NCI-H1105 (cell line): ENCODE results near the gene CDK5RAP1.
A peak's percentile ranks its signal among the peaks of the same experiment; 100 is the strongest.

Source experiments
- DNase-seq: peaks from one replicate; lab custom pipeline; 2025; lab: John Stamatoyannopoulos, UW

Gene CDK5RAP1

DNA sequence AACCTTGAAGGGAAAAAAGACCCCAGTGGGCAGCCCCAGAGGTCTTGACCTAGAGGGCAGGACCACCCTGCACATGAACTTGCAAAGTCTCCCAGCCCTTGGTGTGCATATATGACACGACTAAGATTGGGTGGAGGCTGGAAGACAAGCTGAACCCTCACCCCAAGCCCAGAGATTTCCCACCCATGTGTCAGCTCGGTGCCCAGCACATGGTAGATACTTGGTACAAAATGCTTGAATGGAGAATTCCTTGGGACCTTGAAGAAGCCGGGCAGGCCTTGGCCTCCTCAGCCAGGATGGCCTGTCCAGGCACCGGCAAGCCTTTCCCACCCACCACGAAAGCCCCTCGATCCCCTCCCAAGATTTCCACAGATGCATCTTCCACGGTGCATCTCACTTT, 67.7 kb downstream of the CDK5RAP1 start:
- DNase-seq = no peak

DNA sequence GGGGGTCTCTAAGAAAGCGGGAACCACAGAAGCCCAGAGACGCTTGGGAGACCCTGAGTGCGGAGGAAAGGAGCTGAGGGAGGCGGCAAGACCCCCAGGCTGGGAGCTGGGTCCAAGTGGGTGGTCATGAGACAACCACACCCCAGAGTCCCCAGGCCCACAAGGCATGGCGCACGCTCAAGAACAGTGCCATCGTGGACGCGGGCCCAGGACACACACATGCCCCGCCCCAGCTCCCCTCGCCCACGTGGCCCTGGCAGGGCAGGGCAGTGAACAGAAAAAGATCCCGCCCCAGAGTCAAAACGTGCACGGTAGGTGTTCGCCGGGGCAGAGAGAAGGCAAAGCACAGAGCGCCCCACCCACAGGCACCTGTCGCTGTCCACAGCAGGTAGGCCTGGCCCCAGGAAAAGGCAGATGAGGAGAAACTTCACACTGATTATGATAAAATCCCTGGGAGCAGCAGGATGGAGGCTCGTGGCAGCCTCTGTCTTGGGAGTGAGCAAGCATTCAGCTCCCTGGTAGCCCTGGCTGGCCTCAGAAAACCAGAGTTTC, 68.3 kb downstream of the CDK5RAP1 start:
- DNase-seq = no peak

DNA sequence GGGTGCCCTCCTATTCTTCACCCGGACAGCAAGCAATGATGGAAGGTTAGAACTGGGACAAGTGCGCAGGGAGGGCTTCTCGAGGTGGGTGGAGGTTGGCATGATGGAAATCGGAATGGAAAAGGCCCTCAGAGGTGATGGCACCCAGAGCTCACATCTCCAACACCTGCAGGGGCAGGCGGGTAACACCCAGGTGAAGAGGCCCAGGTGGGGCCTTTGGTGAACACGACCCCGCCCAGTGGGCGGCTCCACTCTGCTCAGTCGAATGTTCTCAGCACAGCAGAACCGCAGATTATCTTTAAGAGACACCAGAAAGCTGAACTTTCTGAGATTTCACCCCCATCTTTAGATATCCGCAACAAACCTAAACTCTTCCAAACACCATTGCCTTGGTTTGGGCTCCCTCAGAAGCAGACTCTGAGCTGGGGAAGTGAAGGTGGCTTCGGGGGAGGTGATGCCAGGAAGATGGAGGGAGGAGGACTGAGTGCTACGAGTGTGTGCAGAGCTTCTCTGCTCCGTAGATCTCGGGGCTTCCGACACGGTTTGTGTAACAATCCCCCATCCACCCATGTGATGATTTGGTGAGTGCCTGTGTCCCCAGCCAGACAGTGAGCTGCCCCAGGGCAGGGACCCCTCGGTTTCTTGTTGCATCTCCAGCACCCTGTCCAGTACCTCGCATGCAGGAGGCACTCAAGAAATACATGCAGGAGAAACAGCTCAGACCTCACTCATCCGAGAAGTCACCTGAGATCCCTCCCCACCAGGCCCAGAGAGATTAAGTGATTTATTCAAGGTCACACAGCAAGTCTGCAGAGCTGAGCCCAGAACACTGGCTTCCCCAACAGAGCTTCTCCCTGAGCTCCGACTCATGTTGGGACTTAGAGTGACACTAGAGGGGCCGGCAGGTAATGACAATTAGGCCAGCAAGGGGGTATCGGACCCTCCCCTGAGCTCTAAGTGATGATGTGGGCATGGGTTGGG, 72.9 kb downstream of the CDK5RAP1 start:
- no peak for DNase-seq

DNA sequence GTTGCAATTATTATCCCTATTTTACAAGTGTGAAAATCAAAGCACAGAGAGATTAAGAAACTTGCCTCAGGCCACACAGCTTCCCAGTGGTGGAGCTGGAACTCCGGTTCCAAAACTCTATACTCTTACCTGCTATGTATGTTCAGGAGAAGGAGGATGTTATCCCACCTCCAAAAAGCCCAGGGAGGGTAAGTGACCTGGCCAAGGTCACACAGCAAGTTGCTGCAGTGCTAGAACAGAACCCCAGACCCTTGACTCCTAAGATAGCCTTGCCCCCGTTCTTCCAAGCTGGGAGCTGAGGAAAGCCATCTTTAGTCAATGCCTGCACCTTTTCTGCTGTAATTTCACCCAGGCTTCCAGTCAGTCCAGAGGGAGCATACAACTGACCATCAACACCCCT, 76.0 kb downstream of the CDK5RAP1 start:
- no peak for DNase-seq

DNA sequence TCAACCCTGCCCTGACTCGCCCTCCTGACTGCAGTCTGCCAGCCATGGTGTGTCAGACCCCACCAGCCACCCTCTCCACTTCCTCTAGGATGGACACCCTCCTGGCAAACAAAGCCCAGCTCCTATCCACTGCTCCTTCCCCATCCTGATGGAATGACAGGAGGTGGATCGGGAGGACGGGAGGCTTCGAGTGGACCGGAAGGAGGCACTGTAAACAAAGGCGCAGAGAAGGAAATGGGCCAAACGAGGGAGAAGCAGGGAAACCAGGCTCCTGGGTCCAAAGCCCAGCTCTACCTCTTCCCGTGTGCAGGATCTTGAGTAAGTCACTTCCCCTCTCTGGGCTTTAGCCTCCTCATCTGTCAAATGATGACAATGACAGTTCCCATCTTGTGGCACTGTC, 78.1 kb downstream of the CDK5RAP1 start:
- no peak for DNase-seq

DNA sequence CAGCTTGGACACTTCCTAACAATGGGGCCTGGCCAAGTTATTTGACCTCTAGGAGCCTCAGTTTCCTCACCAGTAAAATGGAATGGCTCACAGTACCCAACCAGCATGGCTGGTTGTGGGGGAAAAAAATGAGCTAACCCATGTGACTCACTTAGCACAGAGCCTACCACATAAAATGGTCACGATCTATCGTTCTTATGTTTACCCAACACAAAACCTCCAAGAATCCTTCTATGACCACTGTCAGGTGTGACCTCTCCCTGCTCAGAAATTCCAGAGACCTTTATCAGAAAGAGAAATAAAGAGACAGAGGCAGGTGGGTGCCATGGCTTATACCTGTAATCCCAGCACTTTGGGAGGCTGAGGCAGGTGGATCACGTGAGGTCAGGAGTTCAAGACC, 78.9 kb downstream of the CDK5RAP1 start:
- no peak for DNase-seq

DNA sequence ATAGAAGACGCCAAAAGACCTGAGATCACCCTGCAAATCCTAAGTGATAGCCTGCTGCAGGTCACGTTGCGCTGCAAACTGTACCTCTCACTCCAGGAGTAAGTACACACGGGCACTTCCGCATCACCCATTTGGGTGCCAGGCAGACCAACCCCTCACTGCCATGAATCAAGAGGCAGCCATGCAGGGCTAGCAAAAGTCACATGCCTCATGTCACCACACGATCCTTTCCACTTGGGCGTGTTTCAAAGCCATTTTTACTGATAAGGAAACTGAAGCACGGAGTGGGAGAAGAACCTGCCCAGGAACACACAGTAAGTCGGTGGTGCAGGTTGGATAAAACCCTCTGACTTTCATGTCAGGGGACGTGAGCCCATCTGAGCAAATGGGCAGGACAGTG, 81.3 kb downstream of the CDK5RAP1 start:
- DNase-seq = no peak

DNA sequence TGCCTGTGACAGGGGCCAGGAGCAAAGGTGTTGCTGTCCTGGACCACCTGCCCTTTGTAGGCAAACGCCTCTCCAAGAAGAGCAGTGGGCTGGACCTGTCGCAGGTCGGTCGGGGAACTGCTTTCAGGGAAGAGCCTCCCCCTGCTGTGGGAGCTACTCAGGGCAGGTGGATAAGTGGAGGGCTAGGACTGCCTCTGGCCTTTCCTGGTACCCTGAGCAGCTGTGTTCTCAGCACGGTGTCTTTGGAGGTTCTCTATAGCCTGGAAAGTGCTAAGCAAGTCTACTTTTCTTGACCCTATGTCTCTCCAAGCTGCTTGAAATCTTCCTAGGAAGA, 83.3 kb downstream of the CDK5RAP1 start:
- no peak for DNase-seq

DNA sequence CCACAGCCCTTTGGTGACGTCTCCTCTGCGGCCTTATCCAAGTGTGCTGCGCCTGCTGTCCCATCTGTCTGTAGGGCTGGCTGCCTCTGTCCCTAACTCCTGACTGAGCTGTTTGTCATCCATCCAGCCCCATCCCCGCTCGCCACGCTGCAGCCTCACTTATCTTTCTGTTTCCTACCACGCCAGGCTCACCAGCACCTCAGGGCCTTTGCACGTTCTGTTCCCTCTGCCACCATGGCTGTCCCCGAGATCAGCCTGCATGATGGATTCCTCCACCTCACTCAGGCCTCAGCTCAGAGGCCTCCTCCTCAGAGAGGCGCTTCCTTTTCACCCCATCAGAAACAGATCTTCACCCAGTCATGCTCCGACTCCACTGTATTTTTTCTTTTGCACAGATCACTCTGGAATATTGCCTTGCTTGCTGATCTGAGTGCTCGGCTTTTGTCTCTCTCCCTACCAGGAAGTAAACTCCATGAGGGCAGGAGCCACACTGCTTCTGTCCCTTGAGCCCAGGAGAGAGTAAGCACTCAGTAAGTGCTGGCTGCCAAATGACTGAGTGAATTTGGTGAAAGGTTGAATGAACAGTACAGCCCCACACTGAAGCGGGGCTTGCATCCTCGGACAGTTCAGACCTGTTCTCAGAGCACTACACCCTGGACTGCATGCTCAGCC, 83.8 kb downstream of the CDK5RAP1 start:
- no peak for DNase-seq

DNA sequence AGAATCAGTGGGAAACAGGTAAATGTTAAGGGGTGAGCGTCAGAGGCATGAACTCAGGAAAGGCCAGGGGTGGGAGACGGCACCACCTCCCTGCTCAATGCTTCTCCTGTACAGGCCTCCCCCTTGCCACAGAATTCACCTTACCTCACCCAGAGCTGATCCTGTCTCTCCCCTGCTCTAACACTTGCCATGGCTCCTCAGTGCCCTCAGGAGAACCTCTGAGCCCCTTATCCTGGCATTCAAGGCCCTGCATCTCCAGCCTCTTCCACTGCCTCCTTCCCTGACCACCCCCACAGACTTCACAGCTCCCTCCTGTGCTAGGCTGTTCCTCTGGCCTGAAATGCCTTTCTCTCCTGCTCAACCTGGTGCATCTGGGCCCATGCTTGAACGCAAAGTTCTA, 84.4 kb downstream of the CDK5RAP1 start:
- DNase-seq = no peak

DNA sequence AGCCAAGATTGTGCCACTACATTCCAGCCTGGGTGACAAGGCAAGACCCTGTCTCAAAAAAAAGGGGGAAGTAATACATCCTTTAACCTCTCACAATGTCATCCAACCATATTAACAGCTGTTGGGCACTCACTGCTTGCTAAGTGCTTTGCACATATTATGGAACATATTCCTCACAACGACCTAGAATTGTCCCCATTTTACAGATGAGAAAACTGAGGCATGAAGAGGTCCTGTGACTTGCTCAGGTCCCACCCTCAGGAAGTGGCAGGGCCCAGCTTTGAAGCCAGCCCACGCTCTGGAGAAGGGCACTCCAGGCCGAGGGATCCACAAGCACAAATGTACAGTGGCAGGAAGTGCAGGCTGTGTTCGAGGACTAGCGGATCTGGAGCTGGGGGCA, 85.0 kb downstream of the CDK5RAP1 start:
- DNase-seq = no peak

DNA sequence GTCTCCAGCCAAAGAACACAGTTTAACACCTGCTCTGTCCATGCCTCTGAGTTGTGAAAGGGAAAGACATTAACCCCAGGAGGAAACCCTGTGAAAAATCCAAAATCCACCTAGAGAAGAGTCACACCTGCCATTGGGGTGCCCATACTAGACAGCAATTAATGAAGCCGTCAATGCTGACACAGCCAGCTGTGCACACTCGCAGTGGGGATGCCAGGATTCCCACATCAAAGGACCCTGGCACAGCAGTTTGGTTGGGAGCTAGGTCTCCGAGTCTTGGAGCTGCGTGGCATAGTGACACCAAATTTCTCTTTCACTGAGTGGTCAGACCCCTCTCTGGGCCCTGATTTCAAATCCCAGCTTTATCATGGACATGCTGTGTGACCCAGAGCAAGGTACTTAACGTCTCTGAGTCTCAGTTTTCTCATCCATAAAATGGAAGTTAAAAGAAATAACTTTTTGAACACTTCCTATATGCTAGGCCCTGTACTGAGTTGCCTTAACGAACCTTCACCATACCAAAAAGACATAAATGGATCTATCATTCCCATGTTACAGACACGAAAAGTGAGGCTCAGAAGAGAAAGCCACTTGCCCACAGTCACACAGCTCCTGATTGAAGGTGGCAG, 87.5 kb downstream of the CDK5RAP1 start:
- DNase-seq = no peak

DNA sequence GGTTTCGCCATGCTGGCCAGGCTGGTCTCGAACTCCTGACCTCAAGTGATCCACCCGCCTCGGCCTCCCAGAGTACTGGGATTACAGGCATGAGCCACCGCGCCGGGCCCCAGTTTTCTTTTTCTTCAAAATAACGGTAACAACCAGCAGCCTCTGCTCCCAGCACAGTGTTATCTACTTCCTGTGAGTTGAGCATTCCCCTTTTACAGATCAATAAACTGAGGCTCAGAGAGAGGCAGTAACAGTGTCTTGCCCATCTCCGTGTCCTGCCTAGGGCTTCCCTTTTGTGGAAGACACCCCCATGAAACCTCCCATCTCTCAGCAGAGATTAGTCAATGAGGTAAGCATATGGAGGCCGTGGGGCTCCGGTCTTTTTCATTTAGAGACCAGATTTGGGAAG, 88.7 kb downstream of the CDK5RAP1 start:
- DNase-seq = no peak

DNA sequence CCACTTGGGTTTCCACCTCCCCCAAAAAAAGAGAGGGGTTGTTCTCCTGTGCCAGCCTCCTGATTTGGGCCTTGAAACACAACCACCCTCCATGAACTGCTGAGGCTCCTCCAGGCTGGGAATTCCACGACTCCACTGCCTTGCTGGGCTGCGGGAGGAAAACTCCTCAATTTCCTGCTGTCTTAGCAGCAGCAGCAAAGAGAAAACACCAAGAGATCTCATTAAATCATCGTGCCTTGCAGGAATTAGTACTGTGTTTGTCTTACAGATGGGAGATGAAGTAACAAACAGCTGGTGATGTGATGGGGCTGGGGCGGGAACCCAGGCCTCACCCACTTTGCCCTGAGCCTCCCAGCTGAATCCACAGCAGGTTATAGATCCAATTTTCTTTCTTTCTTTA, 89.3 kb downstream of the CDK5RAP1 start:
- no peak for DNase-seq

DNA sequence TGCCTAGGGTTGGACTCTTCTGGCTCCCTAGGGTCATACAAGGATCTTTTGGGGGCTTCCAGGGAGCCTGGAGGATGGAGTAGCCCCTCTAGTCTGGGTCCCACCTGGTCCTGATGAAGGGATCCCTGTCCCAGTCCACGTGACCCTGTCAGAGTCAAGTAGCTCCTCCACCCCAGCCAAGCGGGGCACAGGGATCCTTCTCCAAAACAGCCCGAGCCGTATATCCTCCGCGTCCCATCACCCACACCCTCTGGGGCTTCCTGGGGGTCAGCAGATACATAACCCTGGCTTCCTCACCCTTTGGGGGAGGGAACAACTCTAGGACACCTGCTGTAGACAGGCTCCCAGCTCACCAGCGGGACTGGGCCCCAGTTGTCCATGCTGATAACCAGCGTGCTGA, 90.3 kb downstream of the CDK5RAP1 start:
- no peak for DNase-seq

DNA sequence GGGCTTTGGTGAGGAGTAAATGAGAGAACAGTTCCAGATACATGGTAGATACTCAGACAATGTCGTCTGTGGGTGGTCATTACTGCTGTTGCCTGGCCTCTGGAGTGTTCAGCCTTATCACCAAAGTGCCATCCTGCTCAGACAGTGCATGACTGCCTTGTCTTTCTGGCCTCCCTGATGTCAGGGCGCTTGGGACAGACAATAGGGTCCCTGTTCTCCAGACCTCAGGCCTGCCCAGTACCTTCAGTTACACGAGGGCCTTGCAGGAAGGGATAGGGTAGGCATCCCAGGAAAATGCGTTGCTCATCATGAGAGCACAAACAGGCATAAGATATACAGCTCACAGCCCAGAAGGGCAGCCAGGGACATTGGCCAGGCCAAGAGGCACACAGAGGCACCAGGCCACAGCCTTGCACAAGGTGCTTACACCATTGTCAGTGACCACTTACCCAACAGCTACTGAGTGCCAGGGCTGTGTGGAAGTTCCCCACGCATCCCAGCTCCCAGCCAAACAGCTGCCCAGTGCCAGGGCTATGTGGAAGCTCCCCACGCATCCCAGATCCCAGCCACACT, 90.9 kb downstream of the CDK5RAP1 start:
- DNase-seq = no peak

DNA sequence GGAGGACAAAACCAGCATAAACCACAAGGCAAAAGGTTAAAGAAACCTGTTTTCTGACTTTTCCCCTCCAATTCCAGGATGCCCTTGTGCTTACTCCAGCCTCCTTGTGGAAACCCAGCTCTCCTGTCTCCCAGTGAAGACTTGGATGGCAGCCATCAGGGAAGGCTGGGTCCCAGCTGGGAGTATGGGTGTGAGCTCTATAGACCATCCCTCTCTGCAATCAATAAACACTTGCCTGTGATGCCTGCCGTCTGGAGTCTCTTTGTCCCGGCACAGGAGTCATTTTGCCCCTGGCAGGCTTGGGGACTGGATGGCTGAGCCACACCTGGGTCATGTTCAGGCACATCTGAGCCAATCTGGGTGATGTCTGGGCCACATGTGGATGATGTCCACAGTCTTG, 91.7 kb downstream of the CDK5RAP1 start:
- peak; percentile 20 for DNase-seq
